ENCODE results near the gene ATP6V0C.
A peak's percentile ranks its signal among the peaks of the same experiment; 100 is the strongest.

Gene ATP6V0C

DNA sequence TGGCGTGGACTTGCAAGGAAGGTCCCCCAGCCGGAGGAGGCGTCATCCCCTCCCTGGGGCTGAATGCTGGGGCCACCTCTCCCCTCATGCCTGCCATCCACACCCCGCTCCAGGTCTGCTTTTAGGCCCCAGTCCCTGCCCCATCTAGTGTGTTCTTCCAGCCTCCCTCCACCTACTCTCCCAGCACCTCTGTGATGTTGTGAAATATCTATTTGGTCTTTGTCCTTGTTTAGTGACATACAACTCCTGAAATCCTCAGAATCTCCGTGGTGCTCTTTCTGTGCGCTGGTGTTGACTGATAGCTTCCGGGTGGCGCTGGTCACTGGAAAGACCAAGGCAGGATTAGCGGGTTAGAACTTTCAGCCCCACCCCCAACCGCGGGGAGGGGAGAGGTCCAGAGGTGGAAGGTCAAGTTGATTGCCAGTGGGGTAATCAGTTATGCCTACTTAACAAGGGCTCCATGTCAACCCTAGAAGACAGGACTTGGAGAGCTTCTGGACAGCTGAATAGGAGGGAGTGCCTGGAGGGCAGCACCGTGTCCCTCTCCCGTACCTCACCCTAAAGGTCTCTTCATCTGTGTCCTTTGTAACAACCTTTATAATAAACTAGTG is 28.7 kb upstream of the ATP6V0C start:
- Histone ChIP-seq H3K27me3 (ENCODE audit: insufficient read depth, low read length) (no peaks in the 10 kb centered on the region; the same call in 1 of the 2 replicates), H3F3A (ENCODE audit: insufficient read depth, low read length) (no peaks in the 10 kb centered on the region), H2AFZ (ENCODE audit: low read length) (no peak overlapping the region), H3K9me2 (ENCODE audit: low read depth, low read length) (no peaks in the 10 kb centered on the region), H3K79me2 (ENCODE audit: insufficient read depth, low read length) (no peaks in the 10 kb centered on the region), H3K4me1 (ENCODE audit: insufficient read depth, low read length, severe bottlenecking) (peaks cover 8% of the 10 kb centered on the region), H3K9me3 (ENCODE audit: low read length) (no peaks in the 10 kb centered on the region), H3K36me3 (ENCODE audit: insufficient read depth, low read length) (no peaks in the 10 kb centered on the region), H3K4me3 (ENCODE audit: low read depth, low read length, poor library complexity, severe bottlenecking) (no peak overlapping the region), H4K20me1 (ENCODE audit: insufficient read depth, low read length) (no peaks in the 10 kb centered on the region), H3K27ac (ENCODE audit: low read depth, low read length, poor library complexity, severe bottlenecking) (no peak overlapping the region), H3K9ac (ENCODE audit: low read length) (no peak overlapping the region), H3K4me2 (ENCODE audit: low read length) (no peak overlapping the region)
- no peak for TF ChIP-seq EZH2 (IDR thresholded peaks at IDR 0.05; ENCODE audit: borderline replicate concordance, low read length)
- TF ChIP-seq, protein P1, sequence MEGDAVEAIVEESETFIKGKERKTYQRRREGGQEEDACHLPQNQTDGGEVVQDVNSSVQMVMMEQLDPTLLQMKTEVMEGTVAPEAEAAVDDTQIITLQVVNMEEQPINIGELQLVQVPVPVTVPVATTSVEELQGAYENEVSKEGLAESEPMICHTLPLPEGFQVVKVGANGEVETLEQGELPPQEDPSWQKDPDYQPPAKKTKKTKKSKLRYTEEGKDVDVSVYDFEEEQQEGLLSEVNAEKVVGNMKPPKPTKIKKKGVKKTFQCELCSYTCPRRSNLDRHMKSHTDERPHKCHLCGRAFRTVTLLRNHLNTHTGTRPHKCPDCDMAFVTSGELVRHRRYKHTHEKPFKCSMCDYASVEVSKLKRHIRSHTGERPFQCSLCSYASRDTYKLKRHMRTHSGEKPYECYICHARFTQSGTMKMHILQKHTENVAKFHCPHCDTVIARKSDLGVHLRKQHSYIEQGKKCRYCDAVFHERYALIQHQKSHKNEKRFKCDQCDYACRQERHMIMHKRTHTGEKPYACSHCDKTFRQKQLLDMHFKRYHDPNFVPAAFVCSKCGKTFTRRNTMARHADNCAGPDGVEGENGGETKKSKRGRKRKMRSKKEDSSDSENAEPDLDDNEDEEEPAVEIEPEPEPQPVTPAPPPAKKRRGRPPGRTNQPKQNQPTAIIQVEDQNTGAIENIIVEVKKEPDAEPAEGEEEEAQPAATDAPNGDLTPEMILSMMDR (IDR thresholded peaks at IDR 0.05; ENCODE audit: low read length): no peak

DNA sequence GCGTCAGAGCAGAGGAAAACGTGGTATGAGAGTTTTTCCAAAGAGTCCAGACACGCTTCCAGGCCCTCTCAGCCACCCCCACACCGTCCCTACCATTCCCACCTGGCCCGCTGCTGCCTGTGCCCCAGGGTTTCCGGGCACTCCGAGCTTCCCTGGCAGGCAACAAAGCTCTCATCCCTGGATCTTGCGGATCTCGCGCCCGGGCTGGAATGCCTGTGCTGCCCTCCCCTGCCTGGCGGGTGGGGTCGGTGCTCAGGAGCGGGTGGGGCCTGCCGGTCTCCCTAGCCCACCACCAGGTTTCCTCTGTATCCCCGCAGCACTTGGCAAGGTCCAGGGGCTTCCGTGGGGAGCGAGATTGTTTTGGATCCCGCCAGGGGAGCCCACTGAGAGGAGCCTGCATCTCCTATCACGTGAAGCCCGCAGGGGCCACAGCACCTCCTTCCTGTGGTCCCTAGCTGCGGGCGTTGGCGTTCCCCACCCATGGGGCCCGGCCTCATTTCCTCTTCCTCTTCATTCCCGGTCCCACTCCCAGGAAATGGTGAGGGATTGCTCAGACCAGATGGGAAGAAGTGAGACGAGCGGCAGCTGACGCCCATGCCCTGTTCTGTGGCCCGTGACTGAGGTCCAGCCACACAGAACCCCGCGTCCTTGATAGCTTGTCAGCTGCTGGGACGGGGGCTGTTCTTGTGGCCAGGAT is 27.8 kb upstream of the ATP6V0C start:
- no peaks in the 10 kb centered on the region for H3K9me3 ChIP-seq (ENCODE audit: low read length)
- H3K27ac ChIP-seq (ENCODE audit: low read depth, low read length, poor library complexity, severe bottlenecking): no peak overlapping the region
- H3F3A ChIP-seq (ENCODE audit: insufficient read depth, low read length): no peaks in the 10 kb centered on the region
- H3K9ac ChIP-seq (ENCODE audit: low read length): no peak overlapping the region
- no peak overlapping the region for H3K4me2 ChIP-seq (ENCODE audit: low read length)
- H3K4me3 ChIP-seq (ENCODE audit: low read depth, low read length, poor library complexity, severe bottlenecking): no peak overlapping the region
- H4K20me1 ChIP-seq (ENCODE audit: insufficient read depth, low read length): no peaks in the 10 kb centered on the region
- H3K4me1 ChIP-seq (ENCODE audit: insufficient read depth, low read length, severe bottlenecking): peaks cover 8% of the 10 kb centered on the region
- H3K27me3 ChIP-seq (ENCODE audit: insufficient read depth, low read length): no peaks in the 10 kb centered on the region; the same call in 1 of the 2 replicates
- H2AFZ ChIP-seq (ENCODE audit: low read length): no peak overlapping the region
- TF ChIP-seq EZH2 (IDR thresholded peaks at IDR 0.05; ENCODE audit: borderline replicate concordance, low read length): no peak
- TF ChIP-seq, protein P1 (IDR thresholded peaks at IDR 0.05; ENCODE audit: low read length): no peak
- no peaks in the 10 kb centered on the region for H3K9me2 ChIP-seq (ENCODE audit: low read depth, low read length)
- no peaks in the 10 kb centered on the region for H3K79me2 ChIP-seq (ENCODE audit: insufficient read depth, low read length)
- no peaks in the 10 kb centered on the region for H3K36me3 ChIP-seq (ENCODE audit: insufficient read depth, low read length)

DNA sequence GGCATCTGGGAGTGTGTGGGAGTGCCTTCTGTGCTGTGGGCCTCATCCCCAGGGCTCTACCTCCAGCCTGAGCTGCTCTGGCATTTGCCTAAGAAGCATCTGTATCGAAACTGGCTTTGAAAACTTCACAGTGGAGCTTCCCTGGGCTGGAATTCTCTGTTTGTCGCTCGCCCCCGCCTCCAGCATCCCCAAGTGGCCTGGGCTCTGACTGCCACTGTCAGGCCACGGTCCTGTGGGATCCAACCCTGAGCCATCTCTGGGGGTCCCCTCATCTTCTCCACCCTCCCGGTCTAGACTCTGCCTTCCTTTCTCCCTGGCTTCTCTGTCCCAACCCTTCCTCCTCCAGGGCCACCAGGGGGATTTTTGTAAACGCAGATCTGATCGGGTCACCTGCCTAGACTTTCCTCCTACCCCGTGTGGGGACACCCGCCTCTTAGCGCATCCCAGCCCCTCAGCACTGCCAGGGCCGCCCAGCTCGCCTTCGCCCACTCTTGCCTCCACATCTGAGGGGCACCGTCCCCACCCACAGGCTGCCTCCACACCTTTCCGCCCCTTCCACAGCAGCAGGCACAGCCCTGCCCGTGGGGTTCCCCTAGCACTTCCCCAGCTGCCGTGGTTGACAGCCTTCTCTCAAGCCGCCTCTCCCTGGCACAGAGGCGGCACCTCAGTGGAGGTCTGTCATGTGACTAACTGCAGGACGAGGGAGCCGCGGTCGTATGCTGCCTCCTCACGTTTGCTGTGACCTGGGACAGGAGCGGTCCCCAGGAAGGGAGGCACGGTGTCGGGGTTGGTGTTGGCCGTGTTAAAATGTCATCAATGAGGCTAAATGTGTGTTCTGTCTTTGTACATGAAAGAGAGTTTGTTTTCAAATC is 26.9 kb upstream of the ATP6V0C start:
- Histone ChIP-seq H3K4me2 (ENCODE audit: low read length) (no peak overlapping the region), H3F3A (ENCODE audit: insufficient read depth, low read length) (no peaks in the 10 kb centered on the region), H3K79me2 (ENCODE audit: insufficient read depth, low read length) (no peaks in the 10 kb centered on the region), H3K27ac (ENCODE audit: low read depth, low read length, poor library complexity, severe bottlenecking) (no peak overlapping the region), H3K9ac (ENCODE audit: low read length) (no peak overlapping the region), H3K9me2 (ENCODE audit: low read depth, low read length) (no peaks in the 10 kb centered on the region), H3K27me3 (ENCODE audit: insufficient read depth, low read length) (no peaks in the 10 kb centered on the region; the same call in 1 of the 2 replicates), H3K36me3 (ENCODE audit: insufficient read depth, low read length) (no peaks in the 10 kb centered on the region), H3K9me3 (ENCODE audit: low read length) (no peaks in the 10 kb centered on the region), H3K4me1 (ENCODE audit: insufficient read depth, low read length, severe bottlenecking) (peaks cover 8% of the 10 kb centered on the region), H2AFZ (ENCODE audit: low read length) (no peak overlapping the region), H4K20me1 (ENCODE audit: insufficient read depth, low read length) (no peaks in the 10 kb centered on the region), H3K4me3 (ENCODE audit: low read depth, low read length, poor library complexity, severe bottlenecking) (no peak overlapping the region)
- TF ChIP-seq, protein P1 (IDR thresholded peaks at IDR 0.05; ENCODE audit: low read length): peak; percentile 62
- TF ChIP-seq EZH2 (IDR thresholded peaks at IDR 0.05; ENCODE audit: borderline replicate concordance, low read length): no peak

Measured in OCI-LY1 (cell line).